ENCODE measurements around the gene NOXO1. TPM values are rescaled to one million over a fixed set of nuclear protein-coding genes. Genes with fewer than 3 reads are reported as not detected.
"Not testable (repeated sequence)": the region's sequence is repeated elsewhere in the genome, so short reads cannot be mapped to it uniquely, and the experiment has no call there.

The NOXO1 gene
- total and polyA plus RNA-seq, 4 donors = 0.28 to 0.67 (median 0.63) TPM; not detected in 1

- TF ChIP-seq CTCF (IDR thresholded peaks at IDR 0.05; ENCODE audit: low read depth, low read length, missing input control) (no peak), FOXA1 (IDR thresholded peaks at IDR 0.05) (no peak), NR2F2 (IDR thresholded peaks at IDR 0.05) (no peak), YY1 (IDR thresholded peaks at IDR 0.05) (no peak)
Measured at GRCh38 chr16:1958715-1959268, 22.5 kb downstream of the NOXO1 start (continued).

DNA sequence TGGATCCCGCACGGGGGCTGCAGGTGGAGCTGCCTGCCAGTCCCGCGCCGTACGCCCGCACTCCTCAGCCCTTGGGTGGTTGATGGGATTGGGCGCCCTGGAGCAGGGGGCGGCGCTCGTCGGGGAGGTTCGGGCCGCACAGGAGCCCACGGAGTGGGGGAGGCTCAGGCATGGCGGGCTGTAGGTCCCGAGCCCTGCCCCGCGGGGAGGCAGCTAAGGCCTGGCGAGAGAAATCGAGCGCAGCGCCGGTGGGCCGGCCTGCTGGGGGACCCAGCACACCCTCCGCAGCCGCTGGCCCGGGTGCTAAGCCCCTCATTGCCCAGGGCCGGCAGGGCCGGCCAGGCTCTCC lies 23.2 kb downstream of the NOXO1 start:
- peaks cover 3 to 20% (median 15%) of the 10 kb centered on the region in 4 donors for H3K4me1 ChIP-seq (ENCODE audit: control insufficient read depth in 4 of 4, insufficient read depth in 4 of 4, low read length in 3 of 4)
- peaks cover 0 to 19% (median 6%) of the 10 kb centered on the region in 4 donors for H3K36me3 ChIP-seq (ENCODE audit: control insufficient read depth in 4 of 4, insufficient read depth in 3 of 4, low read depth in 1 of 4, low read length in 3 of 4)
- H3K9me3 ChIP-seq (ENCODE audit: control insufficient read depth in 4 of 4, low read length in 3 of 4); H3K4me3 ChIP-seq (ENCODE audit: low read depth in 1 of 3, low read length in 3 of 3); H3K27ac ChIP-seq (ENCODE audit: low read depth in 1 of 2, low read length in 2 of 2); DNase-seq (ENCODE audit: low spot score); H3K9ac ChIP-seq (ENCODE audit: low read depth in 1 of 2, low read length in 2 of 2); H3K27me3 ChIP-seq (ENCODE audit: control insufficient read depth in 4 of 4, insufficient read depth in 4 of 4, low read length in 3 of 4): not testable (repeated sequence)
- WGBS = 70% methylated on average over 30 of the region's 30 CpGs

- not testable (repeated sequence) for H3K9ac ChIP-seq (ENCODE audit: low read depth in 1 of 2, low read length in 2 of 2); H3K27me3 ChIP-seq (ENCODE audit: control insufficient read depth in 4 of 4, insufficient read depth in 4 of 4, low read length in 3 of 4); H3K27ac ChIP-seq (ENCODE audit: low read depth in 1 of 2, low read length in 2 of 2); H3K4me3 ChIP-seq (ENCODE audit: low read depth in 1 of 3, low read length in 3 of 3); H3K9me3 ChIP-seq (ENCODE audit: control insufficient read depth in 4 of 4, low read length in 3 of 4); DNase-seq (ENCODE audit: low spot score)
- Histone ChIP-seq H3K4me1 (ENCODE audit: control insufficient read depth in 4 of 4, insufficient read depth in 4 of 4, low read length in 3 of 4) (peaks cover 2 to 19% (median 15%) of the 10 kb centered on the region in 4 donors), H3K36me3 (ENCODE audit: control insufficient read depth in 4 of 4, insufficient read depth in 3 of 4, low read depth in 1 of 4, low read length in 3 of 4) (peaks cover 0 to 14% (median 6%) of the 10 kb centered on the region in 4 donors)
- 93% methylated on average over 21 of the region's 22 CpGs for WGBS
Measured at GRCh38 chr16:1957434-1958142, 23.7 kb downstream of the NOXO1 start.

- TF ChIP-seq HNF4A (conservative IDR thresholded peaks at IDR 0.05) (no peak), TAF1 (conservative IDR thresholded peaks at IDR 0.05) (no peak), JUND (IDR thresholded peaks at IDR 0.05) (no peak), CTCF (IDR thresholded peaks at IDR 0.05; ENCODE audit: low read depth, low read length, missing input control) (no peak), REST (IDR thresholded peaks at IDR 0.05) (no peak), EGR1 (IDR thresholded peaks at IDR 0.05; ENCODE audit: low read depth in 2 of 2) (no peak), RAD21 (IDR thresholded peaks at IDR 0.05) (no peak), RXRA (IDR thresholded peaks at IDR 0.05) (no peak)
- TF ChIP-seq, protein P1, sequence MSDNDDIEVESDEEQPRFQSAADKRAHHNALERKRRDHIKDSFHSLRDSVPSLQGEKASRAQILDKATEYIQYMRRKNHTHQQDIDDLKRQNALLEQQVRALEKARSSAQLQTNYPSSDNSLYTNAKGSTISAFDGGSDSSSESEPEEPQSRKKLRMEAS (IDR thresholded peaks at IDR 0.05) = no peak
- TF ChIP-seq, protein P2, sequence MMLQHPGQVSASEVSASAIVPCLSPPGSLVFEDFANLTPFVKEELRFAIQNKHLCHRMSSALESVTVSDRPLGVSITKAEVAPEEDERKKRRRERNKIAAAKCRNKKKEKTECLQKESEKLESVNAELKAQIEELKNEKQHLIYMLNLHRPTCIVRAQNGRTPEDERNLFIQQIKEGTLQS (IDR thresholded peaks at IDR 0.05) = no peak
- Histone ChIP-seq H3K9ac (ENCODE audit: low read depth in 1 of 2, low read length in 2 of 2) (no peak overlapping the region), H3K36me3 (ENCODE audit: control insufficient read depth in 4 of 4, insufficient read depth in 3 of 4, low read depth in 1 of 4, low read length in 3 of 4) (no peaks in the 10 kb centered on the region), H3K27me3 (ENCODE audit: control insufficient read depth in 4 of 4, insufficient read depth in 4 of 4, low read length in 3 of 4) (no peaks in the 10 kb centered on the region), H3K4me3 (ENCODE audit: low read depth in 1 of 3, low read length in 3 of 3) (no peak overlapping the region), H3K9me3 (ENCODE audit: control insufficient read depth in 4 of 4, low read length in 3 of 4) (no peaks in the 10 kb centered on the region), H3K27ac (ENCODE audit: low read depth in 1 of 2, low read length in 2 of 2) (no peak overlapping the region), H3K4me1 (ENCODE audit: control insufficient read depth in 4 of 4, insufficient read depth in 4 of 4, low read length in 3 of 4) (peaks cover under 1 to 3% (median 2%) of the 10 kb centered on the region in 4 donors)
- no peak for DNase-seq (ENCODE audit: low spot score)
- WGBS = 95% methylated on average over 22 of the region's 22 CpGs
Measured at GRCh38 chr16:1953734-1954133, 27.5 kb downstream of the NOXO1 start.

All from liver (tissue), 9 donors.